ENCODE data around the gene DRAM2. TPM values are rescaled to one million over a fixed set of nuclear protein-coding genes. Genes with fewer than 3 reads are reported as not detected.

The DRAM2 gene
- total RNA-seq, 1 donor from 2014 or later, result 31.1 TPM

DNA sequence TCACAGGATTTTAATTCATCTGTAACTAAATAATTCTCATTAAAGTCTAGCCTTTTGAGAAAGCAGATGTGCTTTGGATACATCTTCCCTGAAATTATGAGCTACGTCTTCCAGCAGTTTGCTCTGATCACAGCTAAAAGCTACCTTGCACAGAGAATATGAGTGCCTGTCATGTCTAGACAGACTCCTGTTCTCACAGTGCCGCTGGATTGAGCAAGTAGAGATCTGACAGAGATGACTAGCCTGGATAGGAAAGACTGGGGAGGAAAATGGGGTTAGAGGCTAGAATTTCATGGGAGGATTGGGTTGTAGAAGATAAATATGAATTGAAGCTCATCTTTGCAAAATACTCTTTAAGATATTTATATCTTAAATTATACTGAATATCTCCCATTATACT is 24.3 kb upstream of the DRAM2 start:
- Mint-ChIP-seq H3K4me1 (ENCODE audit: unreplicated experiment) (peaks cover 7% of the 10 kb centered on the region), H3K27ac (ENCODE audit: unreplicated experiment) (peak overlapping the region; percentile 38), H3K36me3 (ENCODE audit: unreplicated experiment) (peaks cover 33% of the 10 kb centered on the region), H3K9me3 (ENCODE audit: unreplicated experiment) (no peaks in the 10 kb centered on the region), H3K4me3 (ENCODE audit: unreplicated experiment) (no peak overlapping the region), H3K27me3 (ENCODE audit: unreplicated experiment) (no peaks in the 10 kb centered on the region)
- TF ChIP-seq, protein P1, sequence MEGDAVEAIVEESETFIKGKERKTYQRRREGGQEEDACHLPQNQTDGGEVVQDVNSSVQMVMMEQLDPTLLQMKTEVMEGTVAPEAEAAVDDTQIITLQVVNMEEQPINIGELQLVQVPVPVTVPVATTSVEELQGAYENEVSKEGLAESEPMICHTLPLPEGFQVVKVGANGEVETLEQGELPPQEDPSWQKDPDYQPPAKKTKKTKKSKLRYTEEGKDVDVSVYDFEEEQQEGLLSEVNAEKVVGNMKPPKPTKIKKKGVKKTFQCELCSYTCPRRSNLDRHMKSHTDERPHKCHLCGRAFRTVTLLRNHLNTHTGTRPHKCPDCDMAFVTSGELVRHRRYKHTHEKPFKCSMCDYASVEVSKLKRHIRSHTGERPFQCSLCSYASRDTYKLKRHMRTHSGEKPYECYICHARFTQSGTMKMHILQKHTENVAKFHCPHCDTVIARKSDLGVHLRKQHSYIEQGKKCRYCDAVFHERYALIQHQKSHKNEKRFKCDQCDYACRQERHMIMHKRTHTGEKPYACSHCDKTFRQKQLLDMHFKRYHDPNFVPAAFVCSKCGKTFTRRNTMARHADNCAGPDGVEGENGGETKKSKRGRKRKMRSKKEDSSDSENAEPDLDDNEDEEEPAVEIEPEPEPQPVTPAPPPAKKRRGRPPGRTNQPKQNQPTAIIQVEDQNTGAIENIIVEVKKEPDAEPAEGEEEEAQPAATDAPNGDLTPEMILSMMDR (IDR thresholded peaks at IDR 0.05), result no peak
- no peak for DNase-seq (ENCODE audit: extremely low spot score, unreplicated experiment)

DNA sequence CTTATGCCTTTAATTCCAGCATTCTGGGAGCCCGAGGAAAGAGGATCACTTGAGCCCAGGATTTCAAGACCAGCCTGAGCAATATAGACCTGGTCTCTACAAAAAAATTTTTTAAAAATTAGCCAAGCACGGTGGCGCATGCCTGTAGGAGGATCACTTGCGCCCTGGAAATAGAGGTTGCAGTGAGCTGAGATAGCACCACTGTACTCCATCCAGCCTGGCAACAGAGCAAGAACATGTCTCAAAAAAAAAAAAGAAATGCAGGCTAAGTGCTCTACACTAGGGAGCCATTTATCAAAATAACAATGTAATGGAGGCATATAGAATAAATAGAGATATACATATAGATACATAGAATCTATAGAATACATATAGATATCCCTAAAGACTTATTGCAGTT is 23.5 kb upstream of the DRAM2 start:
- Mint-ChIP-seq H3K4me3 (ENCODE audit: unreplicated experiment) (no peak overlapping the region), H3K4me1 (ENCODE audit: unreplicated experiment) (peaks cover 7% of the 10 kb centered on the region), H3K27me3 (ENCODE audit: unreplicated experiment) (no peaks in the 10 kb centered on the region), H3K9me3 (ENCODE audit: unreplicated experiment) (no peaks in the 10 kb centered on the region), H3K36me3 (ENCODE audit: unreplicated experiment) (peaks cover 34% of the 10 kb centered on the region), H3K27ac (ENCODE audit: unreplicated experiment) (no peak overlapping the region)
- TF ChIP-seq, protein P1 (IDR thresholded peaks at IDR 0.05), result no peak
- DNase-seq (ENCODE audit: extremely low spot score, unreplicated experiment), result no peak

DNA sequence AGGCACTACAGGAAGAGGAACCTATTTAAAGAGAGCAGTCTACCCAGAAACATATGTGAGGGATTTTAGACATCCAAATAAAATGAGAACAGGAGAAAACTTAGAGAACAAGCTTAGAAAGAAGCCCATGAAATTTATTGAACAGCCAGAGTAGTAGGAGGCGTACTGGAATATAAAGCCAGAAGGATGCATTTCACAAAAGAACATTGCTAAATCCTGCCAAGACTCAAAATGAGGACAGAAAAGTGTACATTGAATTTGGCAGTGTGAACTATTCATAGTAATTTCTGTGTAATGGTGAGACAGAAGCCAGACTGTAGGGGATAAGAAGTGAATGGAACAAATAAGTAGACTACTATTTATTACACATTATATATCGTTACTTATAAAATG is 22.6 kb upstream of the DRAM2 start:
- no peak overlapping the region for H3K27ac Mint-ChIP-seq (ENCODE audit: unreplicated experiment)
- no peaks in the 10 kb centered on the region for H3K27me3 Mint-ChIP-seq (ENCODE audit: unreplicated experiment)
- TF ChIP-seq, protein P1 (IDR thresholded peaks at IDR 0.05), result no peak
- H3K4me3 Mint-ChIP-seq (ENCODE audit: unreplicated experiment), result no peak overlapping the region
- peaks cover 29% of the 10 kb centered on the region for H3K36me3 Mint-ChIP-seq (ENCODE audit: unreplicated experiment)
- peaks cover 2% of the 10 kb centered on the region for H3K4me1 Mint-ChIP-seq (ENCODE audit: unreplicated experiment)
- DNase-seq (ENCODE audit: extremely low spot score, unreplicated experiment), result no peak
- H3K9me3 Mint-ChIP-seq (ENCODE audit: unreplicated experiment), result no peaks in the 10 kb centered on the region

DNA sequence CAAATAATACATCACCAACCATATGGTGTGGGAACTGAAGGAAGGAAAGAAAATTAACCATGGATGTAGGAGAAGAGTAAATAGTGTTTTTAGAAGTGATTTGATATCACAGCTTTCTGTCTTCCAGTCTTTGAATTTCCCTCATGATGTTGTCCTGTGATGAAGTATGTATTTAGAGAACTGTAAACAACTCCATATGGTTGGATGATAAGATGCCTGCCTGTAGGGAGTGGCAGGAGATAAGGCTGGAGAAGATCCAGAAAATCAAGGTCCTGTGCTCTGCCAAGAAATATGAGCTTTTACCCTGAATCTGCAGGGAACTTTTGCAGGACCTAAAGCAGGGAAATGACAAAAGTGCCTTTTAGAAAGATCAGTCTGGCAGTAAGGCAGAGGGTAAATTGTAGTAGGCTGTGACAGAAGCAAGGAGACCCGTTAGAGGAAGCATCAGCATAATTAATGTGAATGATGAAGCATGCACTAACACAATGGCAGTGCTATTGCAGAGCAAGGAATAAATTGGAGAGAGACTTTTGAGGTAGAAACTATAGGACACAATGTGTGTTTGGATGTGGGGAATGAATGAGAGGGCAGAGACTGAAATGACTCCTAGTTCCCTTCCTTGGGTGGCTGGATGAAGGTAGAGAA is 22.1 kb upstream of the DRAM2 start:
- peaks cover 29% of the 10 kb centered on the region for H3K36me3 Mint-ChIP-seq (ENCODE audit: unreplicated experiment)
- H3K4me1 Mint-ChIP-seq (ENCODE audit: unreplicated experiment), result no peaks in the 10 kb centered on the region
- no peak for DNase-seq (ENCODE audit: extremely low spot score, unreplicated experiment)
- no peaks in the 10 kb centered on the region for H3K9me3 Mint-ChIP-seq (ENCODE audit: unreplicated experiment)
- no peak overlapping the region for H3K27ac Mint-ChIP-seq (ENCODE audit: unreplicated experiment)
- TF ChIP-seq, protein P1 (IDR thresholded peaks at IDR 0.05), result no peak
- no peaks in the 10 kb centered on the region for H3K27me3 Mint-ChIP-seq (ENCODE audit: unreplicated experiment)
- H3K4me3 Mint-ChIP-seq (ENCODE audit: unreplicated experiment), result no peak overlapping the region

DNA sequence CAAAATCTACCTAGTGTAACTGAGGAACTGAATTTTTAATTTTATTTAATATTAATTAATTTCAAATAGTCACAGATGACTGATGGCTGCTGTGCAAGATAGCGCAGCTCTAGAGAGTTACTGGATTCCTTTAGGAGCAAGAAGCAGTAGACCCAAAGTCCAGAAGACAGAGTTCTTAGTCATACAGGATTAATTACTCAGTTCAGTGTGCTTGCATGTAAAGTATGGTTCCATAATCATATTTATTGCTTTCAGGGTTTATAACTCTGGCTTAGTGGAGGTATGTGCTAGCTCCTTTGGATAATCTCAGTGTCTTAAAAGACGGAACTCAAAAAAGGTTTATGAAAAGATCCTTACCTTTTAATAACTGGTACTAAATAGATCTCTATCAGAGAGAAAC is 17.5 kb upstream of the DRAM2 start:
- H3K9me3 Mint-ChIP-seq (ENCODE audit: unreplicated experiment), result peaks cover 6% of the 10 kb centered on the region

More for the DNA sequence above, 17.5 kb upstream of the DRAM2 start:
- Mint-ChIP-seq H3K4me1 (ENCODE audit: unreplicated experiment) (no peaks in the 10 kb centered on the region), H3K27me3 (ENCODE audit: unreplicated experiment) (no peaks in the 10 kb centered on the region), H3K36me3 (ENCODE audit: unreplicated experiment) (peaks cover 57% of the 10 kb centered on the region), H3K4me3 (ENCODE audit: unreplicated experiment) (no peak overlapping the region), H3K27ac (ENCODE audit: unreplicated experiment) (no peak overlapping the region)
- no peak for DNase-seq (ENCODE audit: extremely low spot score, unreplicated experiment)
- TF ChIP-seq, protein P1 (IDR thresholded peaks at IDR 0.05), result no peak
